ENCODE results near the gene MAPK13. TPM values are rescaled to one million over a fixed set of nuclear protein-coding genes. Genes with fewer than 3 reads are reported as not detected.

MAPK13 gene
- total and polyA plus RNA-seq, 2 donors (not counting 1 experiment from before 2014, with no cell fraction given): 20.6 to 34.8 TPM

DNA sequence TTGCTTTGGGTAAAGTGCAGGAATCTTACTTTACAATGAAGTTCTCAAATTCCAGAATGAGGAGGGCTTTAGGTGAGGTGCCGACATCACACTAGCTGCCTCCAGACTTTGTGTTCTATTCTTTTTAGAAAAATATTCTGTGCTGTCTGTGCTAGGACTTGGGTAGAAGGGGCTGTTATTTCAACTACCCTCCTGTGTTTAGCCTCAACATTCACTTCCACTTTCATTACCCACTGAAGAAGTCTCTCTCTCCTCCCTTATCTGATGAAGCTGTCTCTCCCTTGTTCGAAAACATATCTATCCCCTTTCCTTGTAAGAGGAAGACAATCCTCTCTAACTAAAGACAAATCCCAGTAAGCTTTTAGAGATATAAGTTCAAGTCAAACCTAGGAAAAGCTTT, 41.3 kb downstream of the MAPK13 start:
- Mint-ChIP-seq H3K27me3 (no peaks in the 10 kb centered on the region), H3K4me1 (peaks cover 16% of the 10 kb centered on the region), H3K27ac (no peak overlapping the region), H3K9me3 (ENCODE audit: insufficient read depth) (no peaks in the 10 kb centered on the region), H3K4me3 (no peak overlapping the region)
- DNase-seq: no peak
- Histone ChIP-seq H3K36me3 (replicated peaks in 1 of 2; ENCODE audit: control extremely low read depth in 1 of 2, control insufficient read depth in 1 of 2, extremely low read depth in 1 of 2, insufficient read depth in 2 of 2, low read length in 1 of 2) (no peaks in the 10 kb centered on the region), H3K79me2 (ENCODE audit: control insufficient read depth, insufficient read depth, low read length) (no peaks in the 10 kb centered on the region), H3K9me3 (ENCODE audit: control extremely low read depth in 1 of 3, control insufficient read depth in 2 of 3, insufficient read depth in 1 of 3, low read length in 2 of 3) (no peaks in the 10 kb centered on the region), H3K4me2 (replicated peaks; ENCODE audit: low read depth, low read length, poor library complexity, severe bottlenecking) (no peak overlapping the region), H3K27me3 (replicated peaks in 1 of 4; ENCODE audit: control extremely low read depth in 1 of 4, control insufficient read depth in 3 of 4, insufficient read depth in 4 of 4, low read length in 3 of 4) (no peaks in the 10 kb centered on the region), H3K27ac (ENCODE audit: low read length in 2 of 2) (no peak overlapping the region), H4K20me1 (ENCODE audit: control insufficient read depth, insufficient read depth, low read length, poor library complexity, severe bottlenecking) (no peaks in the 10 kb centered on the region), H3K4me3 (ENCODE audit: control extremely low read depth in 1 of 5, extremely low read depth in 1 of 5, insufficient read depth in 1 of 5, low read depth in 2 of 5, low read length in 4 of 5) (no peak overlapping the region), H3K4me1 (ENCODE audit: control insufficient read depth in 2 of 2, insufficient read depth in 2 of 2, low read length in 2 of 2) (peaks cover 9 to 11% of the 10 kb centered on the region in 2 donors), H3K9ac (ENCODE audit: low read length) (no peak overlapping the region), H2AFZ (ENCODE audit: insufficient read depth, low read depth, low read length, poor library complexity, severe bottlenecking) (peak overlapping the region; percentile 11)
- ATAC-seq (ENCODE audit: low read depth): no peak
- ChIA-PET POLR2A (no interaction called here), CTCF (interaction anchor here (0.6 to 1.1 kb wide), 2 partner anchors 76 to 930 kb away, joined by 3 to 4 read pairs; no protein-coding TSS in a partner anchor)
- intact Hi-C loops (cut with micrococcal nuclease): no loop called here
- WGBS (ENCODE audit: insufficient coverage): no CpG with 5 or more reads among the region's 2 CpGs
- no peak for TF ChIP-seq EZH2 (IDR thresholded peaks at IDR 0.05; ENCODE audit: borderline replicate concordance, insufficient read depth, low read depth, low read length, poor library complexity, severe bottlenecking)
- no peak for TF ChIP-seq CTCF (IDR thresholded peaks at IDR 0.05)

DNA sequence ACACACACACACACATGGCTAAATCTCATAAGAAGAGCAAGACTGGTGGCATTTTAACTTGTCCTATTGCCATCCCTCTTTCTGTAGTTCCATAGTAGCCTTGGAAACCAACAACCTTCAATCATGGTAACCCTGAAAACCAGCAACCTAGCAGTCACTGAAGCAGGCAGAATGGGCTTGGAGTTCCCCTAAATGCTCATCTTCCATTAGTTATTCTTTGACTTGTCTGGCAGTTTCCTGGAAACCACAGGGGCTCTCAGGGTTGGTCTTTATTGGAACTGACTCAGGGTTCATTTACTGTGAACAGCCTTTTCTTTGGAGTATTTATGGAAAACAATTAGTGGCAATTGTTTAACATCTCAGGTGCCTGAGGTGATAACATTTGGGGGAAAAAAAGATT, 46.9 kb downstream of the MAPK13 start:
- H3K9ac ChIP-seq (ENCODE audit: low read length): no peak overlapping the region
- TF ChIP-seq EZH2 (IDR thresholded peaks at IDR 0.05; ENCODE audit: borderline replicate concordance, insufficient read depth, low read depth, low read length, poor library complexity, severe bottlenecking): no peak
- no peak for TF ChIP-seq CTCF (IDR thresholded peaks at IDR 0.05)
- H3K4me2 ChIP-seq (replicated peaks; ENCODE audit: low read depth, low read length, poor library complexity, severe bottlenecking): no peak overlapping the region
- no peaks in the 10 kb centered on the region for H3K79me2 ChIP-seq (ENCODE audit: control insufficient read depth, insufficient read depth, low read length)
- no peaks in the 10 kb centered on the region for H4K20me1 ChIP-seq (ENCODE audit: control insufficient read depth, insufficient read depth, low read length, poor library complexity, severe bottlenecking)
- no peaks in the 10 kb centered on the region for H3K36me3 ChIP-seq (replicated peaks in 1 of 2; ENCODE audit: control extremely low read depth in 1 of 2, control insufficient read depth in 1 of 2, extremely low read depth in 1 of 2, insufficient read depth in 2 of 2, low read length in 1 of 2)
- CTCF ChIA-PET: no interaction called here
- DNase-seq (no peak), ATAC-seq (ENCODE audit: low read depth) (no peak)
- H3K9me3 ChIP-seq (ENCODE audit: control extremely low read depth in 1 of 3, control insufficient read depth in 2 of 3, insufficient read depth in 1 of 3, low read length in 2 of 3): peaks cover 5 to 16% (median 12%) of the 10 kb centered on the region in 3 donors
- Mint-ChIP-seq H3K4me3 (no peak overlapping the region), H3K4me1 (no peaks in the 10 kb centered on the region), H3K9me3 (ENCODE audit: insufficient read depth) (peaks cover 14% of the 10 kb centered on the region), H3K27me3 (no peaks in the 10 kb centered on the region), H3K27ac (no peak overlapping the region)
- no peak overlapping the region for H3K27ac ChIP-seq (ENCODE audit: low read length in 2 of 2)
- no peaks in the 10 kb centered on the region for H3K27me3 ChIP-seq (replicated peaks in 1 of 4; ENCODE audit: control extremely low read depth in 1 of 4, control insufficient read depth in 3 of 4, insufficient read depth in 4 of 4, low read length in 3 of 4)
- H3K4me3 ChIP-seq (ENCODE audit: control extremely low read depth in 1 of 5, extremely low read depth in 1 of 5, insufficient read depth in 1 of 5, low read depth in 2 of 5, low read length in 4 of 5): no peak overlapping the region
- intact Hi-C loops (cut with micrococcal nuclease): no loop called here
- POLR2A ChIA-PET: no interaction called here
- H2AFZ ChIP-seq (ENCODE audit: insufficient read depth, low read depth, low read length, poor library complexity, severe bottlenecking): no peak overlapping the region
- H3K4me1 ChIP-seq (ENCODE audit: control insufficient read depth in 2 of 2, insufficient read depth in 2 of 2, low read length in 2 of 2): no peaks in the 10 kb centered on the region
